ENCODE measurements around the gene WFS1.

DNA sequence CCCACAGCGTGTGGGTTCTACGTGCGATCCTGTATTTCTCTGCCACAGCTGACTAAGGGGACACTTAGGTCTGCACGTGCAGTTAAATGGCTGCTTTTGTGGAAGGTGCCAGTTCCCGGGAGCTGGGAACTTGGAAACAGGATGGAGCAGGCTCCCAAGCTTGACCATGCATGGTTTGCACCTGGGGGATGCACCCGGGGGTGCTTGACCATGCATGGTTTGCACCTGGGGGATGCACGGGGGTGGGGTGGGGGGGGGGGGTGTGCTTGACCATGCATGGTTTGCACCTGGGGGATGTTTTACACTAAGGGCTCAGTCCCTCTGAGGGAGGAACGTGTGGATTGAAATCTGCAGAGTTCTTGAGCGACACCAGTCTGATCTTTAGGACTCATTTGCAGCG, 5.7 kb downstream of the WFS1 start:
- TF ChIP-seq CTCF (IDR thresholded peaks at IDR 0.05; ENCODE audit: poor library complexity) (no peak), EZH2phosphoT487 (IDR thresholded peaks at IDR 0.05; ENCODE audit: low read depth, severe bottlenecking, unreplicated experiment) (no peak), EZH2 (IDR thresholded peaks at IDR 0.05; ENCODE audit: borderline replicate concordance) (no peak)
